Retina (tissue), 1 donor: ENCODE data around the gene PTPRN2.

ENCODE experiments used
- DNase-seq: peaks from one replicate; pipeline ENCODE4 v3.0.0-alpha.2; 2016

The PTPRN2 gene

GRCh38 chr7:158017111-158018097 lies 570.2 kb downstream of the PTPRN2 start:
- DNase-seq, result peak; percentile 31

GRCh38 chr7:158016180-158017097 lies 571.2 kb downstream of the PTPRN2 start:
- DNase-seq, result peak; percentile 78

GRCh38 chr7:158015403-158016179 lies 572.0 kb downstream of the PTPRN2 start:
- DNase-seq, result peak; percentile 33

GRCh38 chr7:158014976-158015375 lies 572.6 kb downstream of the PTPRN2 start:
- DNase-seq, result no peak

- DNase-seq, result no peak
These were observed 574.4 kb downstream of the PTPRN2 start for GRCh38 chr7:158013085-158013668.

GRCh38 chr7:158011941-158012340 lies 575.7 kb downstream of the PTPRN2 start:
- DNase-seq, result no peak

- no peak for DNase-seq
These were observed 576.5 kb downstream of the PTPRN2 start for GRCh38 chr7:158010961-158011693.

GRCh38 chr7:158009886-158010285 lies 577.7 kb downstream of the PTPRN2 start:
- no peak for DNase-seq

GRCh38 chr7:158008267-158008666 lies 579.4 kb downstream of the PTPRN2 start:
- no peak for DNase-seq

- DNase-seq, result no peak
These were observed 579.8 kb downstream of the PTPRN2 start for GRCh38 chr7:158007697-158008257.

GRCh38 chr7:158006841-158007696 lies 580.6 kb downstream of the PTPRN2 start:
- DNase-seq, result no peak

- no peak for DNase-seq
These were observed 582.1 kb downstream of the PTPRN2 start for GRCh38 chr7:158005531-158005930.

- DNase-seq, result no peak
These were observed 583.5 kb downstream of the PTPRN2 start for GRCh38 chr7:158004123-158004490.

- no peak for DNase-seq
These were observed 584.0 kb downstream of the PTPRN2 start for GRCh38 chr7:158003441-158004122.

- DNase-seq, result no peak
These were observed 585.0 kb downstream of the PTPRN2 start for GRCh38 chr7:158002486-158003080.

GRCh38 chr7:158001621-158002320 lies 585.9 kb downstream of the PTPRN2 start:
- no peak for DNase-seq

GRCh38 chr7:158001003-158001402 lies 586.6 kb downstream of the PTPRN2 start:
- no peak for DNase-seq

GRCh38 chr7:158000160-158000559 lies 587.5 kb downstream of the PTPRN2 start:
- DNase-seq, result no peak
